Measurements from ENCODE around the gene BCAS4.

DNA sequence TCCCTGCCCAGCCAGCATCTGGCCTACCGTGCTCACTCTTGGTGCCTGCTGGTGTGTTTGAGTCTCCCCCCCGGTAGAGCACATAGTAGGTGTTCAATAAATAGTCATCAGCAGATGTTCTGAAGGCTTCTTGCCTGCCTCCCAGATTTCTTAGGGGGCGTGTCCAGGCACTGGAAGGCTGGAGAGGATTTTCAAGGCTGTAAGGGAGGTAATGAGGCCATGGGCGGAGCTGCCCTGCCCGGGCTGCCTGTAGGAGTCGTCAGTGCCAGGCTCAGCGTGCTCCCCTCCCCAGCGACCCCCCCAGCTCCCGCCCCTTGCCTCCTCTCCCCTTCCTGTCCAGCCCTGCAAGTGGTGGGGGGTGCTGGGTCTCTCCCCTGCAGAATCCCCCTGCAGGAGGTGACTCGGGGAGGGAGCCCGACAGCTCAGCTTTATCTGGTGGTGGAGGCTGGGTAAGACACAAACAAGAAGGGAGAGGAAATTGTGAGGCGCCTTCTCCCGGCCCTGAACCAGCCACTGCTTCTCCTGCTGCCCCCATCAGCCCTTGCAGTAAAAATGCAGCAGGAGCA, 55.9 kb downstream of the BCAS4 start:
- TF ChIP-seq, protein P1, sequence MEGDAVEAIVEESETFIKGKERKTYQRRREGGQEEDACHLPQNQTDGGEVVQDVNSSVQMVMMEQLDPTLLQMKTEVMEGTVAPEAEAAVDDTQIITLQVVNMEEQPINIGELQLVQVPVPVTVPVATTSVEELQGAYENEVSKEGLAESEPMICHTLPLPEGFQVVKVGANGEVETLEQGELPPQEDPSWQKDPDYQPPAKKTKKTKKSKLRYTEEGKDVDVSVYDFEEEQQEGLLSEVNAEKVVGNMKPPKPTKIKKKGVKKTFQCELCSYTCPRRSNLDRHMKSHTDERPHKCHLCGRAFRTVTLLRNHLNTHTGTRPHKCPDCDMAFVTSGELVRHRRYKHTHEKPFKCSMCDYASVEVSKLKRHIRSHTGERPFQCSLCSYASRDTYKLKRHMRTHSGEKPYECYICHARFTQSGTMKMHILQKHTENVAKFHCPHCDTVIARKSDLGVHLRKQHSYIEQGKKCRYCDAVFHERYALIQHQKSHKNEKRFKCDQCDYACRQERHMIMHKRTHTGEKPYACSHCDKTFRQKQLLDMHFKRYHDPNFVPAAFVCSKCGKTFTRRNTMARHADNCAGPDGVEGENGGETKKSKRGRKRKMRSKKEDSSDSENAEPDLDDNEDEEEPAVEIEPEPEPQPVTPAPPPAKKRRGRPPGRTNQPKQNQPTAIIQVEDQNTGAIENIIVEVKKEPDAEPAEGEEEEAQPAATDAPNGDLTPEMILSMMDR (IDR thresholded peaks at IDR 0.05): no peak
- TF ChIP-seq POLR2A (IDR thresholded peaks at IDR 0.05) (no peak), EP300 (IDR thresholded peaks at IDR 0.05) (no peak)

All from tibial nerve (tissue), 4 donors.